Fibroblast of lung (primary cell): ENCODE data around the gene ZNF264. TPM values are rescaled to one million over a fixed set of nuclear protein-coding genes. Genes with fewer than 3 reads are reported as not detected.

Source experiments
- DNase-seq, 2 donors: peaks; one replicate each; pipeline versions ENCODE4 v3.0.0 to v3.0.0-alpha.2; 2010; ENCODE audit warnings: low read depth in 2 of 2
- H2AFZ ChIP-seq: 2 replicates; pipeline ENCODE4 v1.5.1; 2012; ENCODE audit warnings: low read length, control low read depth, inconsistent platforms
- H3K27ac ChIP-seq: 2 replicates; pipeline ENCODE4 v1.5.1; 2011; ENCODE audit warnings: low read length, control low read depth; ENCODE audit not compliant: insufficient read depth
- H3K27me3 ChIP-seq: 2 replicates; pipeline ENCODE4 v1.5.1; 2011; ENCODE audit warnings: mild to moderate bottlenecking, low read length; ENCODE audit not compliant: control insufficient read depth, insufficient read depth
- H3K36me3 ChIP-seq: 2 replicates; pipeline ENCODE4 v1.5.1; 2011; ENCODE audit warnings: low read length; ENCODE audit not compliant: control insufficient read depth, insufficient read depth
- H3K4me1 ChIP-seq: 2 replicates; pipeline ENCODE4 v1.5.1; 2011; ENCODE audit warnings: low read length; ENCODE audit not compliant: control insufficient read depth, insufficient read depth; ENCODE audit errors: extremely low read depth
- H3K4me2 ChIP-seq: 2 replicates; pipeline ENCODE4 v1.5.1; 2011; ENCODE audit warnings: low read length, control low read depth; ENCODE audit not compliant: insufficient read depth; ENCODE audit errors: extremely low read depth
- H3K4me3 ChIP-seq, 4 experiments: fragments of 200-600 bp in 1 of 4; sonication (generic) in 1 of 4; replicated peaks in 1 of 4; 2 replicates each; pipeline ENCODE4 v1.5.1; 2011 to 2016; ENCODE audit warnings: low read length in 4 of 4, low read depth in 3 of 4, mild to moderate bottlenecking in 3 of 4, control low read depth in 2 of 4, inconsistent platforms in 1 of 4, mixed read lengths in 1 of 4; ENCODE audit not compliant: insufficient read depth in 1 of 4; ENCODE audit errors: control extremely low read depth in 1 of 4
- H3K79me2 ChIP-seq: 2 replicates; pipeline ENCODE4 v1.5.1; 2012; ENCODE audit warnings: mild to moderate bottlenecking, low read length, inconsistent platforms; ENCODE audit not compliant: control insufficient read depth, insufficient read depth
- H3K9ac ChIP-seq: 2 replicates; pipeline ENCODE4 v1.5.1; 2011; ENCODE audit warnings: mild to moderate bottlenecking, low read length, control low read depth; ENCODE audit not compliant: insufficient read depth
- H3K9me3 ChIP-seq: 2 replicates; pipeline ENCODE4 v1.5.1; 2012; ENCODE audit warnings: low read depth, low read length; ENCODE audit not compliant: control insufficient read depth, insufficient read depth
- H4K20me1 ChIP-seq: 2 replicates; pipeline ENCODE4 v1.5.1; 2011; ENCODE audit warnings: low read length; ENCODE audit not compliant: control insufficient read depth, insufficient read depth; ENCODE audit errors: extremely low read depth
- EZH2 ChIP-seq: IDR thresholded peaks from 2 replicates; pipeline ENCODE4 v1.5.1; 2012; ENCODE audit warnings: low read length, control low read depth, mild to moderate bottlenecking; ENCODE audit errors: missing control alignments
- polyA plus RNA-seq, 2 donors: library from polyadenylated mRNA; depleted of rRNA in 1 of 2; stranded (reverse) in 1 of 2; unstranded in 1 of 2; fragments of >200 nt; gene quantifications; 2 replicates each; pipeline ENCODE4 v1.2.1, GENCODE V29; 2011 to 2012; ENCODE audit warnings: missing spikeins in 1 of 2
- total RNA-seq: library from RNA; depleted of rRNA; stranded (reverse); fragments of >200 nt; gene quantifications from 2 replicates; pipeline ENCODE4 v1.2.1, GENCODE V29; 2014
- TF ChIP-seq, protein P1 (sequence below), 2 donors: IDR thresholded peaks in 1 of 2; conservative IDR thresholded peaks in 1 of 2; 1 replicate in 1 of 2; 2 replicates in 1 of 2; pipeline ENCODE4 v1.5.1; 2011 to 2012; ENCODE audit warnings: low read length in 2 of 2, control low read depth in 1 of 2, inconsistent platforms in 1 of 2, low read depth in 1 of 2, mild to moderate bottlenecking in 1 of 2

Gene ZNF264
- total and polyA plus RNA-seq, 2 donors (not counting 1 experiment from before 2014, with no cell fraction given), result 7.7 to 24.9 TPM

DNA sequence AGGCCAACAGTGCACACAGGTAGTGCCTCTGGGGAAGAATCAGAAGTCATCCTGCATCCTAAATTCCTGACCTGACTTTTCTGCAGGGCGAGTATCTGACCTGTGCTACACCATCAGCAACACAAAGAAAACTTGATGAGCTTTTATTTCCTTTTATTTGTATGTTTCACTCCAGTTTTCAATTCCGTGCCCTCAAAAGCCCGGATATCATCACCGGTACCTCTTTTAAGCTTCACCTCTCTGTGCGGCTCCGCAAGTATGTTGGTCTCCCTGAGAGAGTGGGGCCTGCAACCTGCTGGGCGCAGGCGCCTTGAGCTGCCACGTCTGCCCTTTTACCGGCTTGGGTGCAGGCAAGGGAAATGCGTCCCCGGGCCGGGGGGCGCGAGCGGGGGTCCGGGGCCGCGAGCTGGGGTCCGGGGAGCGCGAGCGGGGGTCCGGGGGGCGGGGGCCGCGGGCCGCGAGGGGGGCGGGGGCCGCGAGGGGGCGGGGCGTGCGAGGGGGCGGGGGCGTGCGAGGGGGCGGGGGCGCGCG, 19.7 kb upstream of the ZNF264 start:
- Histone ChIP-seq H3K4me1 (no peaks in the 10 kb centered on the region), H4K20me1 (no peaks in the 10 kb centered on the region), H3K9me3 (no peaks in the 10 kb centered on the region), H2AFZ (peak overlapping the region; percentile 62), H3K9ac (no peak overlapping the region), H3K36me3 (no peaks in the 10 kb centered on the region), H3K4me2 (peak overlapping the region; percentile 64), H3K79me2 (no peaks in the 10 kb centered on the region), H3K4me3 (peak overlapping the region in 2 of 4 experiments; percentile 53 to 57), H3K27ac (no peak overlapping the region), H3K27me3 (no peaks in the 10 kb centered on the region)
- TF ChIP-seq EZH2, result no peak
- TF ChIP-seq, protein P1, sequence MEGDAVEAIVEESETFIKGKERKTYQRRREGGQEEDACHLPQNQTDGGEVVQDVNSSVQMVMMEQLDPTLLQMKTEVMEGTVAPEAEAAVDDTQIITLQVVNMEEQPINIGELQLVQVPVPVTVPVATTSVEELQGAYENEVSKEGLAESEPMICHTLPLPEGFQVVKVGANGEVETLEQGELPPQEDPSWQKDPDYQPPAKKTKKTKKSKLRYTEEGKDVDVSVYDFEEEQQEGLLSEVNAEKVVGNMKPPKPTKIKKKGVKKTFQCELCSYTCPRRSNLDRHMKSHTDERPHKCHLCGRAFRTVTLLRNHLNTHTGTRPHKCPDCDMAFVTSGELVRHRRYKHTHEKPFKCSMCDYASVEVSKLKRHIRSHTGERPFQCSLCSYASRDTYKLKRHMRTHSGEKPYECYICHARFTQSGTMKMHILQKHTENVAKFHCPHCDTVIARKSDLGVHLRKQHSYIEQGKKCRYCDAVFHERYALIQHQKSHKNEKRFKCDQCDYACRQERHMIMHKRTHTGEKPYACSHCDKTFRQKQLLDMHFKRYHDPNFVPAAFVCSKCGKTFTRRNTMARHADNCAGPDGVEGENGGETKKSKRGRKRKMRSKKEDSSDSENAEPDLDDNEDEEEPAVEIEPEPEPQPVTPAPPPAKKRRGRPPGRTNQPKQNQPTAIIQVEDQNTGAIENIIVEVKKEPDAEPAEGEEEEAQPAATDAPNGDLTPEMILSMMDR (conservative IDR thresholded peaks at IDR 0.05 in 1 of 2, IDR thresholded peaks at IDR 0.05 in 1 of 2; ENCODE audit: low read depth in 1 of 2, low read length in 2 of 2), result no peak
- DNase-seq, result peak; percentile 12 to 17

DNA sequence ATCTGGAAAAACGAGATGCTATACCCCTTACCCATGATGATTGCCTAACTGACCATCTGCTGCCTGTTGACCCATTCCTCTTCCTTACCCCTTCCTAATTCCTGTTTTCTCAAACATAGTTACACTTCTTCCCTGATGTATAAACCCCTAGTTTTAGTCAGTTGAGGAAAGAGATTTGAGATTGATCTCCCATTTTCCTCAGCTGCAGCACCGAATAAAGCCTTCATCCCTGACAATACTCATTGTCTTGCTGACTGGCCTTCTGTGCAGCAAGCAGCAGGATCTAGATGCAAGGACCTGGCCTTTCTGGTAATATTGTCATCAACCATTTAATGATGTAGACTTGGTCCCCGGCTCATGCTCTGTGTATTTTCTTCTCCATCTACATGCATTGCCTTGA, 999 bp upstream of the ZNF264 start:
- TF ChIP-seq, protein P1 (conservative IDR thresholded peaks at IDR 0.05 in 1 of 2, IDR thresholded peaks at IDR 0.05 in 1 of 2; ENCODE audit: low read depth in 1 of 2, low read length in 2 of 2), result no peak
- no peak for TF ChIP-seq EZH2
- no peak overlapping the region for H2AFZ ChIP-seq
- H3K9ac ChIP-seq, result no peak overlapping the region
- H3K9me3 ChIP-seq, result no peaks in the 10 kb centered on the region
- H3K4me2 ChIP-seq, result no peak overlapping the region
- no peak for DNase-seq
- H3K36me3 ChIP-seq, result peaks cover 8% of the 10 kb centered on the region
- no peaks in the 10 kb centered on the region for H4K20me1 ChIP-seq
- H3K27ac ChIP-seq, result no peak overlapping the region
- H3K27me3 ChIP-seq, result no peaks in the 10 kb centered on the region
- H3K79me2 ChIP-seq, result peaks cover 33% of the 10 kb centered on the region
- H3K4me3 ChIP-seq, result no peak overlapping the region
- no peaks in the 10 kb centered on the region for H3K4me1 ChIP-seq

GRCh38 chr19:57192077-57192420, 749 bp downstream of the ZNF264 start:
- Histone ChIP-seq H3K36me3 (peaks cover 16% of the 10 kb centered on the region), H2AFZ (peak overlapping the region; percentile 41), H4K20me1 (no peaks in the 10 kb centered on the region), H3K4me1 (no peaks in the 10 kb centered on the region), H3K9me3 (no peaks in the 10 kb centered on the region), H3K4me2 (peak overlapping the region; percentile 80), H3K9ac (peak overlapping the region; percentile 80), H3K27ac (peak overlapping the region; percentile 78), H3K79me2 (peaks cover 33% of the 10 kb centered on the region), H3K4me3 (peak overlapping the region; percentile 87 to 98 (median 96)), H3K27me3 (no peaks in the 10 kb centered on the region)
- DNase-seq, result peak in 1 of 2 donors; percentile 23
- no peak for TF ChIP-seq EZH2
- TF ChIP-seq, protein P1 (conservative IDR thresholded peaks at IDR 0.05 in 1 of 2, IDR thresholded peaks at IDR 0.05 in 1 of 2; ENCODE audit: low read depth in 1 of 2, low read length in 2 of 2), result no peak
